Islet precursor cell (in vitro differentiated cells): ENCODE data around the gene MRPS31.
"Not testable (repeated sequence)": the region's sequence is repeated elsewhere in the genome, so short reads cannot be mapped to it uniquely, and the experiment has no call there.

Experiments
- DNase-seq: peaks from one replicate; pipeline ENCODE4 v3.0.0-alpha.2; 2018

MRPS31 gene

DNA sequence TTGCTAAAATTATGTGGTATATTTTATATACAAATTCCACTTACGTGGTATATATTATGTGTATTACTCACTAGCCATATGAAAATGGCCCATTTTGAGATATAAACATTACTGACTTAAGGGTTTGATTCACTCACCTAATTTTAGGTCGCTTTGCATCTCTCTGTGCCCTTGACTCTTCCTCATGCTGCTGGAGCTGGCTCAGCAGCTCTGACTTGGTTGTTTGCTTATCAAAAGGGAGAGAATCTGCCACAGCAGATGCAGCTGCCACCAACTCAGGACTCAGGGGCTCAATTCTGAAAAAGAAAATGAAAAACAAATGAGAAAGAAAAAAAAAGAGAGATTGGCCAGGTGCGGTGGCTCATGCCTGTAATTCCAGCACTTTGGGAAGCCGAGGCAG, 12.2 kb downstream of the MRPS31 start:
- DNase-seq: no peak

GRCh38 chr13:40756042-40756441, 14.9 kb downstream of the MRPS31 start:
- no peak for DNase-seq

DNA sequence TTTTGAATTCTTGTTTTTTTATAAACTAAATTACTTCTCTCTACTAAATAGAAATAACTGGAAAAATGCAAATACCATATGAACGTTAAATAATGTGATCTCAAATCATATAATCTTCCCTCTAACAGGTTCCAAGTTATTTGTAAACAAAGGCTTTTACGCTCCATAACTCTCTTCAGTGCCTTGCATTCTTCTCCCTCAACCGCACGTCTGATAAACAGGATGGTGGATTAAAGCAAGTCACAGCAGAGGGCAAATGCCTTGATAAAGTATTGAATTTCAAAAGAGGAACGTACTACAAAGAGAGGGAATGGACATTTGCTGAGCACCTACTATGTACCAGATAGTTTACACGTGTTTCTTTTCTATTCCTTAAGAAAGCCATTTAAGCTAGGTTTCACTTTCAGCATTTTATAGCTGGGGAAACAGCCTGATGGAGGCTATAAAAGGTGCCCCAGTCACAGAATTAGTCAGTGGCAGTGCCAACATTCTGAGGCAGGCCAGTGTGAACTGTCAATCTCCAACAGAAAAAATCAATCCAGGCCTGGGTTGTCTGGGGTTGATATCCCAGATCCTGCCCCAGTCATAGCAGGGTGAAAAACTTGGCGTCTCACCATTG, 15.8 kb downstream of the MRPS31 start:
- no peak for DNase-seq

DNA sequence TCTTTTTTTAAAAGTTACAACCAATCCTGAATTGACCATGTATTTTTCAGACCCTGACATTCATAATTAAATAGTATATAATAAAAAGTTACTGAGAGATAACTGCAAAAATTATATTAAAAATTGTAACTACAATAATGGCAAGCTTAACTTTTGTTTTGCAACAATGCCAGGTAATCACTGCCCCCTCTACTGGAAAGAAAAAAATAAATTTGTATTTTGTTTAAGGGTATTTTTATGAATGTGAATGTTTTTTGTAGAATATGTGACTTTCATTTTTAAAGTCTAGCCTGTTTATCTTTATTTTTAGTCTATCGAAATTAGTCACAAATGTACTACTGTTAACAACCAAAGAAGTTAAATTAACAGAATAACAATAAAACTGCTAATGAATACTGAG, 21.7 kb downstream of the MRPS31 start:
- no peak for DNase-seq

GRCh38 chr13:40735232-40735548, 35.8 kb downstream of the MRPS31 start:
- not testable (repeated sequence) for DNase-seq

DNA sequence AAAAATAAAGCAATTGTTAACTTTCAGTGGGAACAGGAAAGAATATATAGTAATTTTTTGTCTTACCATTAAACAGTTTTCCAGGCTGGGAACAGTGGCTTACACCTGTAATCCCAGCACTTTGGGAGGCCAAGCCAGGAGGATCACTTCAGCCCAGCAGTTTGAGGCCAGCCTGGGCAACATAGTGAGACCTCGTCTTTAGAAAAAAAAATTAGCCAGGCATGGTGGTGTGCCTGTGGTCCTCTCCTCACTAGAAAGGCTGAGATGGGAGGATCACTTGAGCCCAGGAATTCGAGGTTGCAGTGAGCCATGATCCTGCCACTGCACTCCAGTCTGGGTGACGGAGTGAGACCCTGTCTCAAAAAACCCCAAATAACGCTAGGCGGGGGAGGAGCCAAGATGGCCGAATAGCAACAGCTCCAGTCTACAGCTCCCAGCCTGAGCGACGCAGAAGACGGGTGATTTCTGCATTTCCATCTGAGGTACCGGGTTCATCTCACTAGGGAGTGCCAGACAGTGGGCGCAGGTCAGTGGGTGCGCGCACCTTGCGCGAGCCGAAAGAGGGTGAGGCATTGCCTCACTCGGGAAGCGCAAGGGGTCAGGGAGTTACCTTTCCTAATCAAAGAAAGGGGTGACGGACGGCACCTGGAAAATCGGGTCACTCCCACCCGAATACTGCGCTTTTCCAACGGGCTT, 36.3 kb downstream of the MRPS31 start:
- not testable (repeated sequence) for DNase-seq

- DNase-seq: no peak
These were observed 38.3 kb downstream of the MRPS31 start for GRCh38 chr13:40732658-40733057.

- DNase-seq: no peak
These were observed 42.4 kb downstream of the MRPS31 start for GRCh38 chr13:40728595-40728994.

DNA sequence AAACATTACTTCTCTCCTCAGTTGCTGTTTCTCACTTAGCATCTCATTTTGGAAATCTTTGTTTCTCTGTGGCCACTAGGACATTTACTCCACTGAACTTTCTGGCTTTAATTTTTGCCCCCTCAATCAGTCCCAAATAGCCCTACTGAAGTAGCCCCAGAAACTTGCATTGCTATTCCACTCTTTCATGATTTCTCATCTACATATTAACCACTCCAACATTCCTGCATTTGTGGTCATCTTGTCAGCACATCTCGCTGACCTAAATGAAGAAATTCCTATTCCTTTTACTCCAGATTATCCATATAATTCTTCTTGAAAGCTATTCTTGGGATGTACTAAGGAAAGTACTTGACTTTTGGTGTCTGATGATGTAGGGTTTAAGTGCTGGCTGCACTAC, 56.6 kb downstream of the MRPS31 start:
- DNase-seq: not testable (repeated sequence)

GRCh38 chr13:40706439-40706838, 64.6 kb downstream of the MRPS31 start:
- DNase-seq: no peak

GRCh38 chr13:40697711-40698110, 73.3 kb downstream of the MRPS31 start:
- no peak for DNase-seq

GRCh38 chr13:40694426-40694825, 76.6 kb downstream of the MRPS31 start:
- no peak for DNase-seq

DNA sequence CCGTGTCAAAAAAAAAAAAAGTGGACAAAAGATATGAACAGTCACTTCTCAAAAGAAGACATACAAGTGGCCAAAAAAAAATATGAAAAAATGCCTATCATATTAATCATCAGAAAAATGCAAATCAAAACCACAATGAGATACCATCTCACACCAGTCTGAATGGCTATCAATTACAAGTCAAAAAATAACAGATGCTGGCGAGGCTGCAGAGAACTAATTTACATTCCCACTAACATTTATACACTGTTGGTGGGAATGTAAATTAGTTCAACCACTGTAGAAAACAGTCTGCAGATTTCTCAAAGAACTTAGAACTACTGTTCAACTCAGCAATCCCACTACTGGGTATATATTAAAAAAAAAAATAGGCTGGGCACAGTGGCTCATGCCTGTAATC, 78.0 kb downstream of the MRPS31 start:
- no peak for DNase-seq

- no peak for DNase-seq
These were observed 82.2 kb downstream of the MRPS31 start for GRCh38 chr13:40688781-40689180.

DNA sequence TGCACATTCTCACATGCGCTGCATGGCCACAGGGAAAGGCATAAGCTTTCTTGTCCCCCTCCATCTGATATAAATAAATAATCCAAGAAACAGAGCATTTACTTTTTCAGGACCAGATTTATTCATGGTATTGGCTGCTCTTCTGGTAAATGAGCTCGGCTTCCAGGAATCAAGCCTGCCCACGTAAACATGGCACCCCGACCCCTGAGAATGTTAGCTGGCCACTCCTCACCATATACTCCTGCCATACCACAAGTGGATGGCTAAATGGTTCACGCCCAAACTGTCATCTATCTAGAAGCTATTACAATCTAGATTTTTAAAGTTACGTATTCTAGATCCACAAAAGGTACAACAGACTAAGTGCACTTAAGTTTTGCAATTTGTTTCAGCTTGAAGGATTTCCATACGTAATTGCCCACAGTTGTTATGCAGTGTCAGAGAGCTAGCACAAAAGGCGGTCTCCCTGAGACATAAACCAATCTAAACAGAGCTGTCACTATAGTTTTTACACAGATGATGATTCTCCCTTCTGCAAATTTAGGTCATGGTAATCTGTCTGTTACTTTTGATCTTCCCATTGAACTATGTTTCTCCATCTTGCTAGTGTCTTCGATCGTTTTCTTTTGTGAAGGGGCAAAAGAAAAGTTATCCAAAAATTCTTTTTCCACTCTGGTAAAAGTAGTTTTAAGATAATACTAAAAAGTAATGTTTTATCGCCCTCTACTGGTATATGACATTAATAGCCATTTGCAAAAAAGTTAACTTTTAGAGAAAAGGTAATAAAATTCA, 88.3 kb downstream of the MRPS31 start:
- DNase-seq: no peak

GRCh38 chr13:40681341-40682146, 89.4 kb downstream of the MRPS31 start:
- DNase-seq: peak; percentile 69

DNA sequence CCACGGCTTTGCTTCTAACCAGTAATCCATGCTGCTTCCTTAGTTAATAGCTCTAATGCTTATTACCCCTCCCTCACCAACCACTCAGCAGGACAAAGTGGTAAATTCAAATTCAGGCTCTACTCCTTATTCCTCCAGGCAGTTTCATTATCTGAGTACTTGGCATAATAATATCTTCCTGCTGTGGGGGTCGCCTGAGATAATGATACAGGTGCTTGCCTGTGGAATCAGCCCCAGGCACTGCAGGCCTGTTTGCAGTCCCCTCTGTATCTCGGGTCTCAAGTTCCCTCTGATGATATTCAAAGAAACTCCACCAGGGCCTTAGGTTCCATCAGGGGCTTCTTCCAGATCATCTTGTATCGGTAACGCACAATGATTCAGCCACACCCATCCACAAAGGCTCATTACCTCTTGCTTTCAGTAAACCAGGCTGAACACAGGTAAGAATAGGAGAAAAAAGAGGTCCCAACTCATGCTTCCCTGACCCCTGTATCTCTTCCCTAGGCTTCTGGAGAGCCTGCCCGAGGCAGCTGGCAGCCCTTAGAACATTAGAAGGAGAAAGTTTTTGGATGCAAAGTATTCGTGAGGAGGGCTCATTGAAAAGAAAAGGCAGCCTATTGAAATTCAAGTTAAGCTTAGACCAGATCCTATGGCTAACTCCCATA, 90.2 kb downstream of the MRPS31 start:
- peak; percentile 61 for DNase-seq

GRCh38 chr13:40679480-40679985, 91.5 kb downstream of the MRPS31 start:
- no peak for DNase-seq
